T-helper 1 cell treated with Interleukin-12 subunit alpha and Interleukin-12 subunit beta and Interleukin-4 antibody, amounts not matched to agents 30 μg/mL and 1 μg/mL, for 36 hours (primary cell): ENCODE measurements around the gene PWWP2B.
"Not testable (repeated sequence)": the region's sequence is repeated elsewhere in the genome, so short reads cannot be mapped to it uniquely, and the experiment has no call there.

Experiments
- H3K27ac Mint-ChIP-seq: one replicate; pipeline ENCODE4 v1.8.0; 2021; ENCODE audit warnings: mild to moderate bottlenecking, mixed read lengths
- H3K27me3 Mint-ChIP-seq: one replicate; pipeline ENCODE4 v1.8.0; 2021; ENCODE audit warnings: low read depth, mixed read lengths
- H3K36me3 Mint-ChIP-seq: one replicate; pipeline ENCODE4 v1.8.0; 2021; ENCODE audit warnings: low read depth, mixed read lengths
- H3K4me1 Mint-ChIP-seq: one replicate; pipeline ENCODE4 v1.8.0; 2021; ENCODE audit warnings: low read depth, mixed read lengths
- H3K4me3 Mint-ChIP-seq: one replicate; pipeline ENCODE4 v1.8.0; 2021; ENCODE audit warnings: mild to moderate bottlenecking, moderate library complexity, mixed read lengths
- H3K9me3 Mint-ChIP-seq: one replicate; pipeline ENCODE4 v1.8.0; 2021; ENCODE audit warnings: mixed read lengths

PWWP2B gene

DNA sequence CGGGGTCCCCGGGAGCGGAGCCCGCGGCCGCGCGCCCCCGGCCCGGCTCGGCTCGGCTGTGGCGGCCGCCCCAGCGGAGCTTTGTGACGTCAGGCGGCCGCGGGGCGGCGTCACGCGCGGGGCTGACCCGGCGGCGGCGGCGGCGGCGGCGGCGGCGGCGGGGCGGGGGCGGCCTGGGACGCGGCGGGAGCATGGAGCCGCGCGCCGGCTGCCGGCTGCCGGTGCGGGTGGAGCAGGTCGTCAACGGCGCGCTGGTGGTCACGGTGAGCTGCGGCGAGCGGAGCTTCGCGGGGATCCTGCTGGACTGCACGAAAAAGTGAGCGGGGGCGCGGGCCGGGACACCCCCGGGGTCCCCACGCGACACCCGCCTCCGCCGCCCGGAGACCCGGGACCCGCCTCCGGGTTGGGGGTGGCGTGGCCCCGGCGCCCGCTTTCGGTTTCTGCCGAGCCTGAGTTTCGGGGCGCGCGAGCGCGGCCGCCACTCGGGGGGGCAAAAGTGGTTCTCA, at the start of gene PWWP2B:
Gene PWWP2B, plus strand, starts transcription at position 165 of the 506 bp plus-strand sequence. Its CDS starts 27 bp downstream, at position 192.
- Mint-ChIP-seq H3K27me3 (no peaks in the 10 kb centered on the region), H3K9me3 (peaks cover 5% of the 10 kb centered on the region), H3K36me3 (peaks cover 3% of the 10 kb centered on the region), H3K27ac (peak within 1 kb of the TSS; percentile 81), H3K4me3 (peak within 1 kb of the TSS; percentile 86), H3K4me1 (peaks cover 2% of the 10 kb centered on the region)

DNA sequence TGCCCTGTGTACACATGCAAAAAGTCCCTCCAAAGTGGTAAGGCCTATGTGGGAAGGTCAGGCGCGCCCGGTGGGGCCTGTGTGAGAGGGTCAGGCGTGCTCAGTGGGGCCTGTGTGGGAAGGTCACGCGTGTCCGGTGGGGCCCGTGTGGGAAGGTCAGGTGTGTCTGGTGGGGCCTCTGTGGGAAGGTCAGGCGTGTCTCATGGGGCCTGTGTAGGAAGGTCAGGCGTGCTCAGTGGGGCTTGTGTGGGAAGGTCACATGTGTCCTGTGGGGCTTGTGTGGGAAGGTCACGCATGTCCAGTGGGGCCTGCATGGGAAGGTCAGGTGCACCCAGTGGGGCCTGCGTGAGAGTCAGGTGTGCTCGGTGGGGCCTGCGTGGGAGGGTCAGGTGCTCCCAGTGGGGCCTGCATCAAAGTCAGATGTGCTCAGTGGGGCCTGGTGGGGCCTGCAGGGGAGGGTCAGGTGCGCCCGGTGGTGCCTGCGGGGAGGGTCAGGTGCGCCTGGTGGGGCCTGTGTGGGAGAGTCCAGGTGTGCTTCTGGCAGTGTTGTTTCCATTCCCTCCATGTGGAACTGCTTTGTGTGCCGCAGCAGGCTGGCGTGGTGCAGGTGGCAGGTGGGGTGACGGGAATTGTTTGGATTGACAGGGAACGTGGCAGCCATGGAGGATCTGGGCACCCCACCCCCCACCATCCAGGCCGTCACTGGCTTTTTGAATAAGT, 49.6 kb upstream of the PWWP2B start:
- Mint-ChIP-seq H3K9me3 (no peaks in the 10 kb centered on the region), H3K4me3 (no peak overlapping the region), H3K4me1 (no peaks in the 10 kb centered on the region), H3K27me3 (no peaks in the 10 kb centered on the region), H3K27ac (no peak overlapping the region), H3K36me3 (no peaks in the 10 kb centered on the region)

DNA sequence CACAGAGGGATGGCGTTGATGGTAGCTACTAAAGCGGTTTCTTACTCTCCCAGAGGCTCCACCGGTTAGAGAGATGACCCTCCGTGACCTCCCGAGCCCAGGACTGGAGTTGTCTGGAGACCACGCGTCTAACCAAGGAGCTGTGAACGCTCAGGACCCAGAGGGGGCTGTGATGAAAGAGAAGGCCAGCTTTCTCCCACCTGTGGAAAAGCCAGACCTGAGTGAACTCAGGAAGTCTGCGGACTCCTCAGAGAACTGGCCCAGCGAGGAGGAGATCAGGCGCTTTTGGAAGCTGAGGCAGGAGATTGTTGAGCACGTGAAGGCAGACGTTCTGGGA, 49.1 kb upstream of the PWWP2B start:
- H3K27me3 Mint-ChIP-seq = no peaks in the 10 kb centered on the region
- no peak overlapping the region for H3K4me3 Mint-ChIP-seq
- no peaks in the 10 kb centered on the region for H3K9me3 Mint-ChIP-seq
- H3K27ac Mint-ChIP-seq = no peak overlapping the region
- no peaks in the 10 kb centered on the region for H3K4me1 Mint-ChIP-seq
- no peaks in the 10 kb centered on the region for H3K36me3 Mint-ChIP-seq

DNA sequence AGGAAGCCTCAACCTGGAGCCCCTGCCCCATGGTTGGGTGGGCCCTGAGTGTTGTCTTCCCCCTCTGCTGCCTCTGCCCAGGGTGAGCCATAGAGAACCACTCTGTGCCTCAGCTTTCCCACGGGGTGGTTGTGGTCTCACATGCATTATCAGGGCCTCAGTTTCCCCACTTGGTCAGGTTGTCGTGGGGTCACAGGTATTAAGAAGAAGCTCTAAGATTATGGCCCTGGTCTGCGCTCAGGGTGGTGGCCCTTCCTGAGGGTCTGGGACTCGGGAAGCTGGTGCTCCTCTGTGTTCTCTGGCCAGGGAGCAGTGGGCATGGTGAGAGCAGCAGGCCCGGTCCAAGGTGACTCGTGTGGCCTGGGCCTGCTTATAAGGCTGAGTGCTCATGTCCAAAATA, 47.2 kb upstream of the PWWP2B start:
- Mint-ChIP-seq H3K9me3 (no peaks in the 10 kb centered on the region), H3K36me3 (no peaks in the 10 kb centered on the region), H3K4me1 (no peaks in the 10 kb centered on the region)

DNA sequence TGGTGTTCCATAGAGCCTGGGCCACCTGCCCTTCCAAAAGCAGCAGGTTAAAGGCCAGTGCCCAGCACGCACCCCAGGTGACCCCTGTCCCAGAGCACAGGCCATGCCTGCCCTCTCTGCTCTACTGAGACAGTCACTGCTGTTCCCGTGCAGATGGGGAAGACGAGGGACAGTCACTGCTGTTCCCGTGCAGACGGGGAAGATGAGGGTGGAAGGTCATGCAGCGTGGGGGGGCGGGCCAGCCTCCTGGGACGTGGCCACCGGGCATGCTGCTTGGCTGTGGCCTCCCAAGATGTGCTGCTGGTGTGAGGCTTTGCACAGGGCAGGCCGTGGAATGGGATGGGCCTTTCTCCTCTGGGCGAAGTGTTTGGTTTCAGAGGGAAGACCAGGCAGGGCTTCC, 46.6 kb upstream of the PWWP2B start:
- Mint-ChIP-seq H3K27me3 (no peaks in the 10 kb centered on the region), H3K9me3 (no peaks in the 10 kb centered on the region), H3K36me3 (no peaks in the 10 kb centered on the region), H3K4me1 (no peaks in the 10 kb centered on the region), H3K27ac (no peak overlapping the region), H3K4me3 (no peak overlapping the region)

More for the DNA sequence above, 47.2 kb upstream of the PWWP2B start:
- Mint-ChIP-seq H3K27me3 (no peaks in the 10 kb centered on the region), H3K27ac (no peak overlapping the region), H3K4me3 (no peak overlapping the region)

DNA sequence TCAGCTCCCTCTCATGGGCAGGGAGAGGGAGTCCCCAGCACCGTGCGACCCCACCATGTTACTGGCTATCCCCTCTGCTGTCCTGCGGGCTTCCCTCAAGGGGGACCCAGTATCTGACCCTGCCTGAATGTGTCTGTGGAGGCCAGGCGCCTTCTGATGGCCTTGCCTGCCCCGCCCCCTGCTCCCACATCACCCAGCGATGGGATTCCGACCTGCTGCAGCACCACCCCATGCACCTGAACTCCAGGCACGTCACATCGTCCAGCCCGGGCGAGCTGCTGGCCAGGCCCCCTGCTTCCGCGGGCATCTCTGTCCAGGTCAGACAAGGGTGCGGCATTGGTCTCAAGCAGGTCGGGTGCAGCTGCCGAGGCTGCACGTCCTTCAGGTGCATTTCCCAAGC, 46.1 kb upstream of the PWWP2B start:
- no peaks in the 10 kb centered on the region for H3K36me3 Mint-ChIP-seq
- H3K9me3 Mint-ChIP-seq = no peaks in the 10 kb centered on the region
- no peaks in the 10 kb centered on the region for H3K4me1 Mint-ChIP-seq
- H3K4me3 Mint-ChIP-seq = no peak overlapping the region
- no peak overlapping the region for H3K27ac Mint-ChIP-seq
- H3K27me3 Mint-ChIP-seq = no peaks in the 10 kb centered on the region

DNA sequence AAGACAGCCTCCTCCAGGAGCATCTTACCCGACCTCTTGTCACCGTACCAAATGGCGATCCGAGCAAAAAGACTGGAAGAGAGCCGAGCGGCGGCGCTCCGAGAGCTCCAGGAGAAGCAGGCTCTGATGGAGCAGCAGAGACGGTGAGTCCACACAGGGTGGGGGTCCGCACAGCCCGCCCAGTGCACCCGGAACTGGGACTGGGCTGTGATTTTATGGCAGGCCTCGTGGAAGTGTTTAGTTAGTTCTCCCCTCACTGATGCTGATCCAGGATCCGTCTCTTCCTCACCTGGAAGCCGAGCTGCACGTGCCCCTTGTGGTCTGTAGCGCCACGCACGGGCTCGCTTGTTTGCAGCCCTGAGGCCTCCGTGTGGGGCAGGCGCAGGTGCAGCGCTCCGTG, 45.4 kb upstream of the PWWP2B start:
- Mint-ChIP-seq H3K9me3 (no peaks in the 10 kb centered on the region), H3K27me3 (no peaks in the 10 kb centered on the region), H3K27ac (no peak overlapping the region), H3K4me1 (no peaks in the 10 kb centered on the region), H3K36me3 (no peaks in the 10 kb centered on the region), H3K4me3 (no peak overlapping the region)

DNA sequence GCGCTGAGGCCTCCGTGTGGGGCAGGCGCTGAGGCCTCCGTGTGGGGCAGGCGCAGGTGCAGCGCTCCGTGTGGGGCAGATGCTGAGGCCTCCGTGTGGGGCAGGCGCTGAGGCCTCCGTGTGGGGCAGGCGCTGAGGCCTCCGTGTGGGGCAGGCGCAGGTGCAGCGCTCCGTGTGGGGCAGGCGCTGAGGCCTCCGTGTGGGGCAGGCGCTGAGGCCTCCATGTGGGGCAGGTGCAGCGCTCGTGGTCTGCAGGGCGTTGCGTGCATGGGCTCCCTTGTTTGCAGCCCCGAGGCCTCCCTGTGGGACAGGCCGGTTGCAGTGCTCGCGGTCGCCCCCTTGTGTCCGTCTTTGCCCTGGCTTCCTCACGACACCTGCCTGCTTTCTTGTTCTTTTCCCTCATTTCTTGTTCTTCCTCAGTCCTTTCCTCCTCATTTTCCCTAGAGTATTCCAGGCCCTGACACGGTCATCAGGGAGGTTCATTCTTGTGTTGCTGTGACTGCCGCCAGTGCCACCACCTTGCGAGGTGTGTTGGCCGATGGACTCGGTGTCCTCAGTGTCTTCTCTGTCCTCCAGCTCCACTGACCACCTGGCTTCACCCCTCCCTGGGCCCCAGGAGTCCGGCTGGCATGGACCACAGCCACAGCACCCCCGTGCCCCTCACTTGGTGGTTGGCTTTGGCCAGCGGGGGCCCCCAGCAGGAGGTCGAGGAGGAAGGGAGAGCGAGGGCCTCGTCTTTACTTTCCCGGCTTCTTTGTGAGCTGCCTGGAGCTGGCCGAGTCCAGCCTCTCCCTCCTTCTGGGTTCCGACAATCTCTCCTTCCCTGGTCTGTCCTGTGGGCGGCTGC, 44.3 kb upstream of the PWWP2B start:
- not testable (repeated sequence) for H3K27ac Mint-ChIP-seq, H3K27me3 Mint-ChIP-seq, H3K4me3 Mint-ChIP-seq, H3K4me1 Mint-ChIP-seq, H3K9me3 Mint-ChIP-seq, H3K36me3 Mint-ChIP-seq

DNA sequence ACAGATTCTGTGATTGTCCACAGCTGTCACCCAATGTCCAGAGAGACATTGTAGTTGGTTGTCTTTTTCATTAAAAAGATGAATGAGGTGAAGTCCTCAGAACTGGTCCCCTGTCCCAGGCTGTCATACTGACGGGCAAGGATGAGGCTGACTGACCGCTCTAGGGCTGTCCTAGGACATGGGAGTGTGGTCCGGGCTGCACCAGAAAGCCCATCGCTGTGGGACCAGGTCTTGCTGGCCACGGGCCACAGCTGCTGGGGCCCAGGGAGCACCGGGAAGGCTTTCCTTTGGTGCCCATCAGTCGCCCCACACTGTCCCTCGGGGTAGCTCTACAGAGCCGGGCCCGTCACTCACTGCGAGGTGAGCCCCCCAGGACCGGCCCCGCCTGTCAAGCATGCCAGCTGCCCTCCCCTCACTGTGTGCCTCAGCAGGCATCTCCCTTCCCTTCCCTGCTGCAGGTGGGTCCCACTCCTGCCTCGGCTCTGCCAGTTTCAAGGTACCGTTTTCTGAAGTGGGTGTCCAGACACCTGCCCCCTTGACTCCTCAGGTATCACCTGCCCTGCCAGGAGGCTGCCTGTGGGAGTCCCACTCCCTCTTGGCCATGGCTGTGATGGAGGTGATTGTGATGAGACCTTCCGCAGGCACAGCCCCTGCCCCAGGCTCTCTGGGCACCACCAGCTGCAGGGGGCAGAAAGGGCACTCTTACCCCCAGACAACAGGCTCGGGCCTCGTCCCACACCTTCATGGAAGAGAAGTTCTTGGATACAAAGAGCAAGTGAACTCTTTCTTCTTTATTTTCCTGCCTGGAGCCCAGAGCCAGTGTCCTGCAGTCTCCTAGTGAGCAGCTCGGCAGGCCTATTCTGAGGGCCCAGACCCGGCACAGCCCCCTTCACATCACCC, 43.3 kb upstream of the PWWP2B start:
- H3K9me3 Mint-ChIP-seq = no peaks in the 10 kb centered on the region
- no peaks in the 10 kb centered on the region for H3K27me3 Mint-ChIP-seq
- H3K27ac Mint-ChIP-seq = no peak overlapping the region
- no peaks in the 10 kb centered on the region for H3K4me1 Mint-ChIP-seq
- no peaks in the 10 kb centered on the region for H3K36me3 Mint-ChIP-seq
- H3K4me3 Mint-ChIP-seq = no peak overlapping the region

DNA sequence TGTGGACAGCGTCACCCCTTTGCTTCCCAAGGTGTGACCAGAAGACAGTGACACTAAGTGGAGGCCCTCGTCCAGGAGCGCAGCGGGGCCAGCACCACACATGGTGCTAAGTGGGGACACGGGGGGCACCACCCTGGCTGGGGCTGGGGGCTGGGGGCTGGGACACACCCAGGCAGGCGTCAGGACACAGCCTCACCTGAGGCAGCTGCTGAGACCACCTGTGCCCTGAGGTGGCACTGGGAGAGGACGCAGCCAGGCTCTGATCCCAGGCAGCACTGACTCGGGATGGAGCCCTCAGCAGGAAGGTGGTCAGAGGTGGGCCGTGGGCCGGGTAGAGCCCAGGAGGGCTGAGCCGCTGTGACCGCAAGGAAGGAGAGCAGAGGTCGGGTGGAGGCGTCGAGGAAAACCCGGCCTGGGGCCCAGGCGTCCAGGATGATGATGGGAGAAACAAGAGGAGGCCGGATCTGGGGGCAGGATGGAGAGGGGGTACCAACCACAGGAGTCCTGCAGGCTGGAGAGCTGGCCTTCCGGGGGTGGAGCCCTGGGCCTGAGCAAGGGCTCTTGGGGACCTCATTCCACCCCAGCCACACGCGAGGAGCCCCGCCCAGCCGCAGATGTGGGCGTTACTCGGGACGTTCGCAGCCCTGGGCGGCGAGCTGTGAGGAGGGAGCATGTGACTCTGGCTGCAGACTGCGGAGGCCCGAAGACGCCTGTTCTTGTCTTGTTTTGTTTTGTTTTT, 42.5 kb upstream of the PWWP2B start:
- Mint-ChIP-seq H3K4me1 (no peaks in the 10 kb centered on the region), H3K4me3 (no peak overlapping the region), H3K27me3 (no peaks in the 10 kb centered on the region), H3K36me3 (no peaks in the 10 kb centered on the region), H3K27ac (no peak overlapping the region), H3K9me3 (no peaks in the 10 kb centered on the region)

DNA sequence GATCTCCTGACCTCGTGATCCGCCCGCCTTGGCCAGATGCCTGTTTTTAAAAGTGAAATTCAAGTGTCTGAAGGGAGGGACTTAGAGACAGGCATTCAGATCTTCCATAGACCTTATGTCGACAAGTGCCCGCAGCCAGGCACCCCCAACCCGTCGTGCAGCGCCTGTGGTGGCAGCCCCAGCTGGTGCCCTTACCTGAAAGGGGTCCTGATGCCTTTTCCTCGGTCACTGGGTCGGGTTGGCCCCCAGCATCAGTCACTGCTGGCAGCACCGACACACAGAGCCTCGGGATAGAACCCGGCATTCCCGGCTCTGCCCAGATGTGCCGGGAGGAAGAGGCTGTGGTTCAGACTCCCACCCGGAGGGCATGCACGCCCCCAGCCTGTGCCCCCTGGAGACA, 41.7 kb upstream of the PWWP2B start:
- Mint-ChIP-seq H3K27me3 (no peaks in the 10 kb centered on the region), H3K9me3 (no peaks in the 10 kb centered on the region), H3K36me3 (no peaks in the 10 kb centered on the region), H3K4me3 (no peak overlapping the region), H3K27ac (no peak overlapping the region), H3K4me1 (no peaks in the 10 kb centered on the region)

DNA sequence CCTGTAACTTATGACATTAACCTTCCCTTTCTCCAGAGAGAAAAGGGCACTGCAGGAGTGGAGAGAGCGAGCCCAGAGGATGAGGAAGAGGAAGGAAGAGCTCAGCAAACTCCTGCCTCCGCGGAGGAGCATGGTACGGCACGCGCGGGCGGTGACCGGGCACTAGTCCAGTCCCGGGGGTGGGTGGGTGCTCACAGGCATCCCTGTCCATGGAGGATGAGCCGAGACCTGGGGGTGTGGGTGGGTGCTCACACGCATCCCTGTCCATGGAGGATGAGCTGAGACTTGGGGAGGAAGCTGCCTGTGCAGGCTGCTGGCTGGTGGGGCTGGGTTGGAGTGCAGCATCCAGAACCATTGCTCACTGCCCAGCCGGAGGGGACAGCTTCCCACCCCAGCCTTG, 41.2 kb upstream of the PWWP2B start:
- Mint-ChIP-seq H3K27me3 (no peaks in the 10 kb centered on the region), H3K36me3 (no peaks in the 10 kb centered on the region), H3K27ac (no peak overlapping the region), H3K4me3 (no peak overlapping the region), H3K4me1 (no peaks in the 10 kb centered on the region), H3K9me3 (no peaks in the 10 kb centered on the region)

DNA sequence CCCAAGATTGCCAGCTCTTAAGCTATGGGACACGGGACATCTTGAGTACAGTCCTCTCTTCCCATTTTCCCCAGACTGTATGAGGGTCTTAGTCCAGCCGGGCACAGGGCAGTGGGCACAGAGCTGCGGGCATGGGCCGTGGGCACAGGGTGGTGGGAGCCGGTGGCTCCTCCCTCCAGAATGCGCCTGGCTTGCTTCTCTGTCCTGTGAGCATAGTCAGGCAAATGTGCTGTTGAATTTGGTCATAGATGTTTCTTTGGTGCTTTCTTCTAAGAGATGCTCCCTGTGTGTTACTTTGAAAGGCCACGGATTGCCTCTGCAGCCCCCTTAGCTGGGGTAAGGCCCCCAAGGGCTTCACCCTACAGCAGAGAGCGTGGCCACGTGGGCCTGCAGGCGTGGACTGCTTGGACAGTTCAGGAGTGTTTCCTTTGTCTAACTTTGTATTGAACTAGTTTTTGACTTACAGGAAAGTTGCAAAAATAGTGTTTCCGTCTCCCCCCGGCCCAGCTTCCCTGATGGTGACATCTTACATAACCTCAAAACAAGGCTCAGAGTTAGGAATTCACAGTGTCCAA, 40.3 kb upstream of the PWWP2B start:
- H3K27ac Mint-ChIP-seq = no peak overlapping the region

More for the DNA sequence above, 40.3 kb upstream of the PWWP2B start:
- H3K9me3 Mint-ChIP-seq = no peaks in the 10 kb centered on the region
- H3K27me3 Mint-ChIP-seq = no peaks in the 10 kb centered on the region
- H3K4me1 Mint-ChIP-seq = no peaks in the 10 kb centered on the region
- no peak overlapping the region for H3K4me3 Mint-ChIP-seq
- H3K36me3 Mint-ChIP-seq = no peaks in the 10 kb centered on the region
